Measurements from ENCODE around the gene SHC4.

Gene SHC4

GRCh38 chr15:48888191-48888590, 75.5 kb downstream of the SHC4 start:
- TF ChIP-seq CTCF (IDR thresholded peaks at IDR 0.05): no peak

GRCh38 chr15:48887144-48887543, 76.6 kb downstream of the SHC4 start:
- TF ChIP-seq CTCF (IDR thresholded peaks at IDR 0.05): no peak

- no peak for TF ChIP-seq CTCF (IDR thresholded peaks at IDR 0.05)
Observed at GRCh38 chr15:48883699-48884098, 80.0 kb downstream of the SHC4 start.

GRCh38 chr15:48880070-48880634, 83.6 kb downstream of the SHC4 start:
- TF ChIP-seq CTCF (IDR thresholded peaks at IDR 0.05): no peak

GRCh38 chr15:48877630-48878595, 85.8 kb downstream of the SHC4 start, which contains the start of gene EID1:
Gene EID1 (plus strand): TSS chr15:48878134. CDS start chr15:48878177, 43 bp downstream.
- TF ChIP-seq CTCF (IDR thresholded peaks at IDR 0.05): no peak

- no peak for TF ChIP-seq CTCF (IDR thresholded peaks at IDR 0.05)
Observed at GRCh38 chr15:48876057-48876456, 87.7 kb downstream of the SHC4 start.

GRCh38 chr15:48875241-48875960, 88.3 kb downstream of the SHC4 start:
- no peak for TF ChIP-seq CTCF (IDR thresholded peaks at IDR 0.05)

Measured in LNCAP (cell line).